NCI-H2227 (cell line): Measurements from ENCODE around the gene SOX18.

Source experiments
- DNase-seq: peaks from one replicate; lab custom pipeline; 2025; ENCODE audit not compliant: unreplicated experiment; lab: John Stamatoyannopoulos, UW

The SOX18 gene

DNA sequence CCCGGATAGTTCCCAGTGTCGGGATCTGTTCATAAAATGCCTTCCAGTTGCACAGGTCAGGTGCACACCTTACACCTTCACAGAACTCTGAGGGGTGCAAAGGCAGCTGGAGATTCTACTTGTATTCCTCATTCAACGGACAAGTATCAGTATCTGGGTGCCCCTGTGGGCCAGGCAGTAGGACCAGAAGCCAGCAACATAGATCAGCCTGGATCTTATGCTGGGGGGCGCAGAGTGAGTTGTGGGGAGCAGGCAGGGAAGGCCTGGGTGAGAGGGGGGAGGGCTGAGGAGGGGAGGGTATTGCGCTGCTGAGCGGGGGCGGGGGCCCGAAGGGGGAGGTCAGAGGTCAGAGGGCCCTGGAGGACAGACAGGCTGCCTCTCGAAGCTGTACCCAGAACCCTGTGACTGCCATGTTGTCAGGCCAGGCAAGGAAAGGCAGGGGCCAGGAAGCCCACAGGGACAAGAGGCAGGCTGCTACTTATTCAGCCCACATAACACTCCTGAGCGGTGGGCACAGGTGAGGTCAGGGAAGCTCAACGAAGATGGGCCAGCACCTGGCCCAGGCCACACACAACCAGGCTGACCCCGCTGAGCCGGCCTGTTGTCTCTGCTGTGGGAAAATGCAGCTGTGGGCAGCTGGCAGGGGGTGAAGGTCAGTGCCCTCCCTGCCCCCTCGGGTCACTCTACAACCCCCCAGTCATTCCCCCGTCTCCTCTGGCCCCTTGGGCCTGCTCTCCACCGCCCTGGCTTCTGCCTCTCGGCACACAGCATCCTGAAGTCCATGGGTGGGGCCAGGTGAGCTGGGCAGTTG is 31.6 kb upstream of the SOX18 start:
- no peak for DNase-seq

DNA sequence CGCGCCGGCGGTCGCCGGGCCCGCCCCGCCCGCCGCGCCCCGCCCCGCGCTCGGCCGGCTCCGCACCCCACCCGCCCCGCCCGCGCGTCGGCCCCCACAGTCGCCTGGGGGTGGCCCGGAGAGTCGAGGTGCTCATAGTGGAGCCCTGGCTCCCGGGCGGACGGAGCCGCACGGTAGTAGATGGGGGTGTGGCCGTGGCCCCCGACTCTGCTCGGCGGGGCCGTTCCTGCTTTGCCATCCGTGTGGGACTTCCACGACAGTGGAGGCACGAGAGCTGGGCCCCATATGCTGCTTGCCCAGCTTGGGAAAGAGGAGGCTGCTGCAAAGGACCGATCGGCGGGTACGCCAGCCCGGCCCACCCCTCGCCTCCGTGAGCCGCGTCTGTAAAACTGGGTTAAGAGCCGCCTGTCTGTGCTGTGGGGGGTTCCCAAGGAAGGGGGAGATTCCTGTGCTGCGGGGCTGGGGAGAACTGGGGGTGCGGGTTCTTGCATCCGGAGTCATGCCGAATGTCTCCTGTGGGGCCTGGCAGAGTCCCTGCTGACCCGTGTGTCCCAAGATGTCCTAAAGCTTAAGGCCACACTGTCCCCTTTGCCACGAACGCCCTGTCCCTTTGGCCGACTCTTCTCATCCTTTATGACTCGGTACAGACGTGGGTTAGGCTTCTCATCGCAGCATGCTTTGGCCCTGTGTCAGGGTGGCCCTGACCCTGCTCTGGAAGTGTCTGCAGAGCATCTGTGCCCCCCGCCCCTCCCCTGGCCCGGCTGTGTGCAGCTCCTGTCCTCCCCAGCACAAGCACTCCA is 30.8 kb upstream of the SOX18 start, which contains the start of gene OPRL1:
Gene OPRL1, plus strand, starts transcription at position 70 of the 800 bp plus-strand sequence. CDS start 12,639 bp downstream, outside the sequence.
- DNase-seq, result peak; percentile 59

DNA sequence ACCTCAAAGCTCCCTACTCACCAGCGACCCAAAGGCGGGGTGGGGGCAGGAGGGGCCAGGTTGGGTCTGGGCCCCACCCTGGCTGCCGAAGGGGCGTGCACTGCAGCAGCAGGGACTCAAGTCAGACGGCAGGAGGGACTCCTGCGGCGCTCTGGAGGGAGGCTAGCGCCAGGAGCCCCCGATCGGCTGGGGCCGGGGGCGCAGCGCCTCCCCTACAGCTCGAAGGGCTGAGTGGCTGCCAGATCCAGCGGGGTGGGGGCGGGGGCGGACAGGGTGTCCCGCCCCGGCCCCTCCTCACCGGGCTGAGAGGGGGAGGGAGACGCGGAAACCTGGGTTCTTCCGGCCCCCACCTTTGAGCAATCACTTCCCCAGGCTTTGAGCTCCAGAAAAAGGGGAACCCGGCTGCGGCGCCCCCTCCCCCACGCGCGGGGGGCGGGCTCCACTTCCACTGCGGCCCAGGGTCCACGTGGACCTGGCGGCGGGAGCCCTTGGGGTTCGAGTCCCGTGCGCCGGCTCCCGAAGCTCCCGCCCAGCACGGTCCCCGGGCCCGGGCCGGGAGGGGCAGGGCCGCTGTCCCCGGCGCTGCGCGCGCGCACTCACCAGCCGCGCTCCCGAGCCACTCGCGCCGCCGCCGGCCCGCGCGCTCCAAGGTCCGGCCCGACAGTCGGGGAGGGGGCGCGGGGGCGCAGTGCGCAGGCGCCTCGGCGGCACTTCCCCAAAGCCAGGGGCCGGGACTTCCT is 30.0 kb upstream of the SOX18 start, which contains the start of gene RGS19:
Gene RGS19, minus strand, starts transcription at position 246 of the 740 bp plus-strand sequence. CDS start 2,632 bp downstream, outside the sequence.
- DNase-seq, result peak; percentile 90

DNA sequence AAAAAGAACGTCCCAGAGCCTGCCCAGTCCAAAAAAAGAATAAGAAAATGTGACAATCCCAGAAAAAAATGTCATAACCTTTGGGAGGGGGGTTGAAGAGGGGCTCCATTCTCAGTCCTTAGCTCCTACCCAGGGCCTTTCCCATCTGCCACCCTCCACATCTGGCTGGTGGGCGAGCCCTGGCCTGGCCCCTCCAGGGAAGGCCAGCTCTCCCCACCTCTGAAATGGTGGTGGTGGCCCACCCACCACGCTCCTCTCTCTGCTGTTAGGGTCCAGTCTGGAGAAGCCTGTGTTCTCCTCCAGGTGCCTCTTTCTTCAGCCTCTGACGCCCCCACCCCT is 29.5 kb upstream of the SOX18 start:
- no peak for DNase-seq

DNA sequence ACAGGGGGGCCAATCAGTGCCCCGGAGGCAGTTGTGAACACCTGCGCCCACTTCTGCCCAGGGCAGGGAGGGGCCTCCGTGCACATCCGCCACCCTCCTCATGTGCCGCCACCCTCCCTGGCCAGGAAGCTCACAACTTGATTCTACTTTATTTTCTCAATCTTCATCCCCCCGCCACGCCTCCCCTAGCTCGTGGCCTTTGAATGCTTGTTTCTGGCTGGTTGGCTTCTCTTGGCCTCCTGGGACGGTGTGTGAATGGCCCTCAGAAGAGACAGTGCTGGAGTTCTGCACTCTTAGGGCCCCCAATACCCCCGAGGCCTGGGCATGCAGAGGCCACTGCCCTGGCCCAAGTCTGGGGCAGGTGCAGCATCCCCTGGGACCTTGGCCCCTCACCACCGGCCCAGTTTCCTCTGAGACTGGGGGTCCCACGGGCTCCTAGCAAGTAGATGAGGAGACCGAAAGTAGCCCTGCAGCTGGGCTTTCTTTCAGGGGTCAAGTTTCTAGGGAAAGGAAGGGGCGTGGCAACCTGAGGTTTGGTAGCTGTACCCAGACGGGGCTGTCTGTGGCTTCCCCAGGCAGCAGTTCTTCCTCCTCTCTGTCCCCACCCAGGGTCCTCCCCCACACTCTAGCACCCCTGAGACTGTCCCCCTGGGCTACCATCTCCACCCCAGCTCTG is 28.6 kb upstream of the SOX18 start:
- DNase-seq, result no peak

DNA sequence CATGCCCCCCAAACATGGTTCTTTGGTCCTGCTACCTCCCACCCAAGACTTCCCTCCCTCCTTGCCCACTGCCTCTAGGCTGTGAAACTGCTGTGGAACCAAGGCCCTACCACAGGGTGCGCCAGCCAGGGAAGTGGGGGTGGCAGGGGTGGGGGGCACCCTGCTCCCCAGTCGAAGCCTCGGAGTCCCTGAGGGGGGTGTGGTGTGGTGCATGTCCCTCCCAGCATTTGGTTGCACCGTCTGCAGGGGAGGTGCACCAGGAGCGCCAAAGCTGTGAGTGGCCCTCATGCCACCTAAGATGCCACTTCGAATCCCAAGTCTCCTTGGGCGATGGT is 28.1 kb upstream of the SOX18 start:
- DNase-seq, result no peak

DNA sequence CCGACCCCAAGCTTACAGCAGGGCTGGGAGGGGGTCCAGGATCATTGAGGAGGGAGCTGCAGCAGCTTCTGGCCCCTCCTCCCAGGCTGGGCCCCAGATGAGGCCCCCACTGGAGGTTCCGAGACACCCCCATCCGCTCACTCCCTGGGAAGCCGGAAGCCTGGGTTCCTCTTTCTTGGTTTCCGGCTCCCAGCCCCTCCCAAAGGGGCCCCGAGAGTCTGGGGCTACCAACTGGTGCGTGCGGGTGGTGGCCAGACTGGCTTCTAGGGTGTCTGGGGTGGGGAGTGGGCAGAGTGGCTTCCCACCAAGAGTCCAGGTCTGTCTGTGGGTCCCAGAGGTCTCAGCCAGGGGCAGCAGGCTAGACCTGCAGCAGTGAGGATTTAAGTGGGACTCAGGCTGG is 27.7 kb upstream of the SOX18 start:
- no peak for DNase-seq

DNA sequence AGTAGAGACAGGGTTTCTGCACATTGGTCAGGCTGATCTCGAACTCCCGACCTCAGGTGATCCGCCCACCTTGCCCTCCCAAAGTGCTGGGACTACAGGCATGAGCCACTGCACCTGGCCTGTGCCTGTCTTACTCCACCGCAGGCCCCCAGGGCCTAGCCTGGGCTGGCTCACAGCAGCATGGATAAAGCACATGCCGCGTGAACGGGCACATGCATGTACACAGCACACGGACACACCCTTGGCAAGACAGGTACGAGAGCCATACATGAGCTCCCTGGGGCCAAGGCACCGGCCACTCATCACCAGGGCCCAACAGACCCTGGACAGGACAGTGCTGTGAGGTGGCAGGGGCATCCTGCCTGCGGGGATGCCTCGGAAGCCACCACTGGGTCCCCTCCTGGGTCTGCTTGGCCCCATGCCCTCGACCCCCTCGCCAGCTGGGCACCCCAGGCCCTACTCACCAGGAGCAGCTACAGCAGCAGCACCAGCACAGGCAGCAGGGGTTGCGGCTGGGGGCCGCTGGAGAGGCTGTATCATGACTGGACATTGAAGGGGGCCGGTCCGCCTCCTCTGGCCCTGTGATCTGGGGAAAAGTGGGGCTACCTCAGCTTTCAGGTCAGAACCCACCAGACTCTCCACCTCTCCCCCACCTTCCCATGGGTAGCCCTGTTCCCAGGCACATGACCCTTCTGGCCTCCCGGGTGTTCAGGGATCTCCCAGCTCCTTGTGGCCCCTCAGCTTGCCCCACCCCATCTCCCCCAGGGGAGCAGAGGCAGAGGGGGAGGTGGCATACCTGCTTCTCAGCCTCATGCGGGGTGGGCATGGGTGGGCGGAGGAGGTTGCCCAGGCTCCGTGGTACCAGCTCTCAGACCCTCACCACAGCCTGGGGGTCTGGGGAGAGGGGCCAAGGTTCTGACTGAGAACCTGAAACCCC is 26.9 kb upstream of the SOX18 start:
- DNase-seq, result no peak

DNA sequence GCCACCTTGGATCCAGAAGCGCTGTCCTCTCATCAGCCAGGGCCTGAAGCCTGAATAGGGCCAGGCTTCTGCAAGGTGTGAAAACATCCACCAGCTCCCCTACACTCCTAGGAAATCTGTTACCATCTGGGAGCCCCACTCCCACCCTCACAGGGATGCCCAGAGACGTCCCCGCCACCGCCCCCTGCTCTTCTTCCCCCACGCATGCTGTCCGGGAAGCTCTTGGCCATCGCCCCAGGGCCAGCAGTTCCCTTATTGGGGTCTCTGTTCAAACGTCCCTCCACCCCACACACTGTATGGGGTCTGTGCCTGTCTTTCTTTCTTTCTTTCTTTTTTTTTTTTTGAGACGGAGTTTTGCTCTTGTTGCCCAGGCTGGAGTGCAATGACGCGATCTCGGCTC is 26.1 kb upstream of the SOX18 start:
- DNase-seq, result no peak

DNA sequence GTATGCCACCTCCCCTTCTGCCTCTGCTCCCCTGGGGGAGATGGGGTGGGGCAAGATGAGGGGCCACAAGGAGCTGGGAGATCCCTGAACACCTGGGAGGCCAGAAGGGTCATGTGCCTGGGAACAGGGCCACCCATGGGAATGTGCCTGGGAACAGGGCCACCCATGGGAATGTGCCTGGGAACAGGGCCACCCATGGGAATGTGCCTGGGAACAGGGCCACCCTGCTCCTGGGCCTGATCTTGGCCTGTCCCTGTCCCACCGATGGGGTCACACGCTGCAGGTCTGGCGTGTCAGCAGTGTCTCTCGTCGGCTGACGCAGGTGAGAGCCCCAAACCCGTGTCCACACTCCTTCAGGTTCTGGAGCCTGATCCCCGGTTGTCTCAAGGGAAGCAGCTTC is 25.5 kb upstream of the SOX18 start:
- no peak for DNase-seq

DNA sequence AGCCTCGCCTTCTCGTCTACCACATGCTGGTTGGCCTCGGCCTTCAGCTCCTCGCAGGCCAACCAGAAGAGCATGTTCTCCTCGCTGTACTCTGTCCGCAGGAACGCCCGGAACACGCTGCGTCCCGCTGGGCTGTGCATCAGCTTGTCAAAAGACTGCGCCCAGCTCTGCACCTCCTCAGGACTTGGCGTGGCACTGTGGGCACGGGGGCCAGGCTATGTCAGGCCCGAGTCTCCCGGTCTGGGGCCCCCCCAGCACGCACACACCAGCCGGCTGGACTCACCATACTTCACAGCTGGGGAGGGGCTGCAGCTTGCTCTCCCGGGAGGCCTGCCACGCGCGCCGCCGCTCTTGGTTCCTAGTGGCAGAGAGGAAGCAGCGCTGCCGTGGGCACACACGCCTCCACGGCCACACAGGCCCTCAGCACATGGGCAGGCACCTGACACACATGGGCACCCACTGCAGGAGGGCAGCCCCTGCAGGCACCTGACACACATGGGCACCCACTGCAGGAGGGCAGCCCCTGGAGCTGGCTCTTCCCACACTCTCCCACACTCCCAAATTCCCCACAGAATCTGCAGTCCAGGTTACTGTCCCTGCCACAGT is 24.8 kb upstream of the SOX18 start:
- DNase-seq, result no peak

DNA sequence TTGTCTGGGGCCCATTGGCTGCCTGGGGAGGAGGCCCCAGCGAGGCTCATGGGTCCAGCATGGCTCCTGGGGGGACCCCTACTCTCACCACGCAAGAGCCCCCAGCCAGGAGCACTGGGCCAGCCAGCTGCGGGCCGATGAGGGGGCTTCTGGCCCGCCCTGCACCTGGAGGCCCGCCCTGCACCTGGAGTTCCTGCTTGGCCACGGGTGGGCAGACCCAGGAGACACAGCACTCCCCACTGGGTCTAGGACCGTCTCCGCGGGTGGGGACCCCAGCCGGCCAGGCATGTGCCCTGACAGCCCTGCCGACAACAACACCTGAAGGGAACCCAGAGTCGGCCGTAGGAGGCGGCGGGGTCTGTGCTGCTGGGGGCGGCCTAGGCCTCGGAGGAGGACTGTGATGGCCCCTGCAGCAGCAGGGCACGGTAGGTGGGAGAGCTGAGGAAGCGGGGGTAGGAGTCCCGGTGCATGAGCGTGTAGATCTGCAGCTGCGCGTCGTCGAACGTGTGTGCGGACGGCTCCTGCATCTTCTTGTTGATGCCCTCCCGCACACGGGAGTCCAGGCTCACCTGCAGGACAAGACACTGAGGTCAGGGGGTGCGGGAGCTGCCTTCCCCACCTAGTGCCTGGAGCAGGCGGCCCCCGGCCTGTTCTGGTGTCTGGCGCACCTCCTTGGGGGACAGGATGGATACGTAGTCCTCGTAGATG is 24.2 kb upstream of the SOX18 start:
- DNase-seq, result no peak

DNA sequence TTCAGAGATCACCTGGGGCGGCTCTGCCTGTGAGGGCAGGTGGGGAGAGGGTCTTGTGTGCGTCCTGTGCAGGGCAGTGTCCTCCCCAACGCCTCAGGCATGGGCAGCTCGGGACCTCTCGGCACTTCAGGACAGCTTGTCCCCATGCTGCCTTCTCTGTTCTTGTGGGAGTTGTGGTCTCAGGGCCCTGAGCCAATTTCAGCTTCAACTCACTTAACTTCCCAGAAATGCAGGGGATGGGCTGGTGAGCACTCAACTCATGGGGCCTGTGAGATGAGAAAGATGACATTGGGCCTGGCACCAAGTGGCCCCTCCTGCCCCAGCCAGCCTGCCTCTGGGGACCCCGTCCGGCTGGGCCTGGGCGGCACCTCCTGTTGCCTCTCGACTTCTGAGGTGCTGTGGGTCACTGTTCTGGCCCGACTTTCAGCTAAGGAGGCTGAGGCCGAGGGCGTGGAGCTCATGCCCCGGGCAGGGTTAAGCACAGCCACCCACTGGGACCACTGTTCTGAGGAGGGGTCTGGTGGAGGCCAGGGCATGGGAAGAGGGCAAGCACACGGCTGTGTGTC is 23.1 kb upstream of the SOX18 start:
- no peak for DNase-seq

DNA sequence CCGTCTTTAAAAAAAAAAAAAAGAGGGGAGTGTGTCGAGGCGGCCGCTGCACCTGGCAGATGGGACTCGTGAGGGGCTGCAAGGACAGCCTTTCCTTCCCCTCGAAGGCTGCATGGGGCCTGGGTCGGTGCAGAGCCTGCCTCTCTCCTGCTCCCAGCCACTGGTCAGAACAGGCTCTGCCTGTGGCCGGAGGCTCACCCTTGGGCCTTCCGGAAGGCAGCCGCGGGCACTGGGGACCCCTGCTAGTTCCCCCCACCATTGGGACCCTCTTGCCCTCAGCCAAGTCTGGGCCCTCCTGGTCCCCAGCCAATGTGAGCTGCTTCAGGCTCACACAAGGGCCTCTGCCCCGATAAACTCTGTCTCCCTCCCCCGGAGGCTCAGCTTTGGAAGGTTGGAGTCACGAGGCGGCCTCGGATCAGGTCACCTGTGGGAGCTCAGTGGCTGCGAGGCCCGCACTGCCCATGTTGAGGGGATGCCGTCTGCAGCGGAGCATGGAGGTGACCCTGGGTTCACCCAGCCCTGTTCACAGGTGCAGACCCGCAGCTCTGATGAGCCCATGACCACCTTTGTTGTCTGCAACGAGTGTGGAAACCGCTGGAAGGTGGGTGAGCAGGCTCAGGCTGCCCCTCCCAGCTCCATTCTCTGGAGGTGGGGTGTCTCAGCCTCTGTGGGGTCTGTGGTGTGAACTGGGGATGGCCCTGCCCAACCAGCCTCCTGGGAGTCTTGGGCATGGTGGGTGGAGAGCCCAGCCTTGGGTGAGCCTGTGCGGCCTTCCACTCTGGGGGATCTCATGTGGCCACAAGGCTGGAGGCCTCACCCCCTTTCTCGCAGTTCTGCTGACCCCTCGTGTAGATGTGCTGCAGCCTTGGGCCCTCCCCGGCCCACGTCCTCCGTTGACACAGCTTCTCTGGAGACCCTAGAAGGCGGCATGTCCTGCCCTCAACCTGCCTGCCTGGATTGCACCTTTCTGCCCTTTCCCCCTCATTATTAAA is 22.2 kb upstream of the SOX18 start:
- no peak for DNase-seq

DNA sequence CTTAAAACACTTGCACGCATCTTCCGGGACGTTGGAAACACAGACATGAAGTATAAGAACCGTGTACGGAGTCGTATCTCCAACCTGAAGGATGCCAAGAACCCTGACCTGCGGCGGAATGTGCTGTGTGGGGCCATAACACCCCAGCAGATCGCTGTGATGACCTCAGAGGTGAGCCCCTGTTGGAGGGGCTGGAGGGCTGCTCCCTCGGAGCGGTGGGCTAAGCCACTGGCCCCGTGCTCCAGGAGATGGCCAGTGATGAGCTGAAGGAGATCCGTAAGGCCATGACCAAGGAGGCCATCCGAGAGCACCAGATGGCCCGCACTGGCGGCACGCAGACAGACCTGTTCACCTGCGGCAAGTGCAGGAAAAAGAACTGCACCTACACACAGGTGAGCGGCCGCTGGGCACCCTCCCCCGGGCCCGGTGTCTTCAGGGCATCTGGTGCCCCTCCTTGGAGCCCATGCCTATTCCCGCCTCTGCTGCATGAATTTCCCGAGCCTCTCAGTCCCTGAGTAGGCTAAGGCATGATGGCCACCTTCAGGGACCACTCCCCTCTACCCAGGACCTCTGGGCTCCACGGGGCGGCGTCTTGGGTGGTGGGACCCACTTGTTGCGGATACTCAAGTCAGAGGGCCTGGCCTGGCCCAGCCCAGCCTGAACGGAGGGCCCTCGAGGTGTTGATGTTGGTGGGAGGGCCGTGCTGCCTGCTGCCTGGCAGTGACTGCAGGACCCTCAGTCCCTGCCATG is 21.0 kb upstream of the SOX18 start:
- no peak for DNase-seq

DNA sequence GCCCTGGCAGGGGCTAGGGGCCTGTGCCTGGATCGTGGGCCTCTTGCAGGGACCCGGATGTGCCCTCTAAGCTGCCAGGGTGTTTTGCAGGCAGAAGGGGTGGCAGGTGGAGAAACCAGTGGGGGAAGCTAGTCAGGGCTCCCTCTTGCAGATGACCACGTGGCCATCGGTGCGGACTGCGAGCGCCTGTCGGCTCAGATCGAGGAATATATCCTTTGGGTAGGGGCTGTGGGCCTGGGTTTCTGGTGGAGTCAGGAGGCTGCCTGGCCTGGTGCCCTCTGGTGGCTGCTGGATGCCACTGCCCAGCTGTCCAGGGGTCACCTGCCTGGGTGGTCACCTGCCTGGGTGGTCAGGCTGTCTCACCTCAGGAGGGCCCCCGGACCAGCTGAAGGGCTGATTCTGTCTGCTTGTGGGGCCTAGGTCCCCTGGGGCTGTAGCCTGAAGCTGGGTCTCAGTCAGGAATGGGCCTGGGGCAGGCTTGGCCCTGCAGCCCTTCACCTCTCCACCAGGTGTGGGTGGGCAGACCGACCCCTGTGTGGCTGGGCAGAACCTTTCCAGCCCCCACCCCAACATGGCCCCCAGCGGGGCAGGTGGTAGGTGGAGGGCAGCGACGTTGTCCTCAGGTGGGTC is 20.3 kb upstream of the SOX18 start:
- peak; percentile 36 for DNase-seq
